ENCODE results near the gene SNX4.

- TF ChIP-seq, protein P1, sequence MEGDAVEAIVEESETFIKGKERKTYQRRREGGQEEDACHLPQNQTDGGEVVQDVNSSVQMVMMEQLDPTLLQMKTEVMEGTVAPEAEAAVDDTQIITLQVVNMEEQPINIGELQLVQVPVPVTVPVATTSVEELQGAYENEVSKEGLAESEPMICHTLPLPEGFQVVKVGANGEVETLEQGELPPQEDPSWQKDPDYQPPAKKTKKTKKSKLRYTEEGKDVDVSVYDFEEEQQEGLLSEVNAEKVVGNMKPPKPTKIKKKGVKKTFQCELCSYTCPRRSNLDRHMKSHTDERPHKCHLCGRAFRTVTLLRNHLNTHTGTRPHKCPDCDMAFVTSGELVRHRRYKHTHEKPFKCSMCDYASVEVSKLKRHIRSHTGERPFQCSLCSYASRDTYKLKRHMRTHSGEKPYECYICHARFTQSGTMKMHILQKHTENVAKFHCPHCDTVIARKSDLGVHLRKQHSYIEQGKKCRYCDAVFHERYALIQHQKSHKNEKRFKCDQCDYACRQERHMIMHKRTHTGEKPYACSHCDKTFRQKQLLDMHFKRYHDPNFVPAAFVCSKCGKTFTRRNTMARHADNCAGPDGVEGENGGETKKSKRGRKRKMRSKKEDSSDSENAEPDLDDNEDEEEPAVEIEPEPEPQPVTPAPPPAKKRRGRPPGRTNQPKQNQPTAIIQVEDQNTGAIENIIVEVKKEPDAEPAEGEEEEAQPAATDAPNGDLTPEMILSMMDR (conservative IDR thresholded peaks at IDR 0.05; ENCODE audit: low read depth, low read length) = no peak
- TF ChIP-seq EZH2 (IDR thresholded peaks at IDR 0.05; ENCODE audit: low read length, unreplicated experiment) (no peak), EZH2phosphoT487 (IDR thresholded peaks at IDR 0.05; ENCODE audit: borderline replicate concordance, low read length) (no peak)
These were observed 113.9 kb downstream of the SNX4 start for GRCh38 chr3:125406070-125406469.
